Measurements from ENCODE around the gene TMEM196.

TMEM196 gene

GRCh38 chr7:19772841-19773760, at the start of gene TMEM196:
Gene TMEM196 (minus strand): TSS chr7:19773617. CDS start chr7:19772696, 921 bp downstream.
- no peak for DNase-seq (ENCODE audit: low spot score)

GRCh38 chr7:19816128-19816527, 42.7 kb upstream of the TMEM196 start:
- DNase-seq (ENCODE audit: low spot score): no peak

DNA sequence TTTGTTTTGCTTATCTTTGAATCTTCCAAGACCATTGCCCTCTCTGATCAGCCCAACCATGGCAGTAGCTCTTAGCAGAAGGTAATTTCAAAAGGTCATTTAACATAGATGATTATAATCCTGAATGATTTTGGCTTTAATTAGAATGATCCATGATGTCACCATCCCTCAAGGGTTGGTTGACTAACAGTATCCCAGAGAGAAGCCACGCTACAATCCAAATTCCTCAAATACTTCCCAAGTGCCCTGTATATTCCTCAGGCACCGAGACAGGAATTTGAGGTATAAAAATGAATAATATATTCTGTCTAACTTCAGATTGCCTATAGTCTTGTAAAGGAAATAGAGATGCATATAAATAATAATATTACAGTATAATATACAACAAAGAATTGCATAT, 42.1 kb upstream of the TMEM196 start:
- DNase-seq (ENCODE audit: low spot score): no peak

DNA sequence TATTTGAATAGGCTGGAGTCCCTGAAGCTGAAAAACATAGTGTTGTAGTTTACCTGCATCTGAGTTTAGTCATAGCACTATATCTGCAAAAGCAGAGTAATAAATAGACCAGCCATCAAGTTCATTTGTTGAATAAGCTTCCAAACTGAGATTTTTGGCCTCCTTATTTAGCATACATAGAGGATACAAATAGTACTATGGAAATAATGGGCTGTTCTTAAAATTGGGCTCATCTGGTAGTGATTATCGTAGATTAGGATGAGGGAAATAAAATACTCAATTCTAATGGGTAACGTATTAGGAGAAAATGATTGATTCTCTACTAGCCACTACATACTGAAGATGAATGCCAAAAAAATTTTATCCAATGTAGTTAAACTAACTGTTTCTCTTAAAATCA, 41.4 kb upstream of the TMEM196 start:
- DNase-seq (ENCODE audit: low spot score): no peak

GRCh38 chr7:19811386-19811785, 38.0 kb upstream of the TMEM196 start:
- no peak for DNase-seq (ENCODE audit: low spot score)

- no peak for DNase-seq (ENCODE audit: low spot score)
Observed at GRCh38 chr7:19798986-19799385, 25.6 kb upstream of the TMEM196 start.

DNA sequence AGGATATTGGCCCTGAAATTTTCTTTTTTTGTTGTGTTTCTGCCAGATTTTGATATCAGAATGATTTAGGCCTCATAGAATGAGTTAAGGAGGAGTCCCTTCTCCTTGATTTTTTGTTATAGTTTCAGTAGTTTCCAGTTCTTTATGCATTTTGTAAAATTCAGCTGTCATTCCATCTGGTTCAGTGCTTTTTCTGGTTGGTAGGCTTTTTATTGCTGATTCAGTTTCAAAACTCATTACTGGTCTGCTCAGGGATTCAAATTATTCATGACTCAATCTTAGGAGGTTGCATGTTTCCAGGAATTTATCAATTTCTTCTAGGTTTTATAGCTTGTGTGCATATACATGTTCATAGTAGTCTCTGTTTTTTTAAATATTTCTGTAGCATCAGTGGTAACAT, 10.1 kb upstream of the TMEM196 start:
- no peak for DNase-seq (ENCODE audit: low spot score)

DNA sequence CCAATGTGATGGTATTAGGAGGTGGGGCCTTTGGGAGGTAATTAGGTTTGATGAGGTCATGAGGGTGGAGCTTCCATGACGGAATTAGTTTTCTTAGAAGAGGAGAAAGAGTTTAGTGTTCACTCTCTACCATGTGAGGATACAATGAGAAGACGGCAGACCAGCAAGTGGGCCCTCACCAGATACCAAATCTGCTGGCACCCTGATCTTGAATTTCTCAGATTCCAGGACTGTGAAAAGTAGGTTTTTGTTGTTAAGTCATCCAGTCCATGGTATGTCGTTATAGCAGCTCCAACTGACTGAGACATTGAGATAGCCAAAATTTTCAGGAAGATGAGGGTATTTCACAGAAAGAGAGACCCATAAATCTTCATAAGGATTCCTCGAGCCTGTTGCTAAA, 3.6 kb upstream of the TMEM196 start:
- DNase-seq (ENCODE audit: low spot score): no peak

GRCh38 chr7:19775578-19775977, 2.2 kb upstream of the TMEM196 start:
- no peak for DNase-seq (ENCODE audit: low spot score)

GRCh38 chr7:19772306-19772705, 1.1 kb downstream of the TMEM196 start:
- DNase-seq (ENCODE audit: low spot score): no peak

- no peak for DNase-seq (ENCODE audit: low spot score)
Observed at GRCh38 chr7:19762631-19763030, 10.8 kb downstream of the TMEM196 start.

- peak; percentile 16 for DNase-seq (ENCODE audit: low spot score)
Observed at GRCh38 chr7:19754521-19755116, 18.8 kb downstream of the TMEM196 start.

DNA sequence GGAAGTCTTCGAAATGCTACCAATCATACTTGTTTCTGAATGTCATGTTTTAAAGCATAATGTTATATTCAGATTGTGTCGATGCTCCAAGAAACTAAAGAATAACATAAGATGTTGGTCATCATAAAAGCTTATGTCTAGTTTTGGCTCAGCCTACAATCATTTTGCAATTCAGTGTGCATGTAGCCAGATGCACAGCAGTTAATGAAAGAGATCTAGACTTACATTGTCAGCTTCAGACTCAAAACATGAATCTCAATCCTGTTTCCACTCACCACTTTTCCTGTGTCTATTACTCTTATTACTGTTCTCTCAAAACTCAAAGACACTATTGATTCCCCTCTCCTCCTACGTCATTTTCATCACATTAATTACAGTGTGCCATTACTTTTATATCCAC, 21.4 kb downstream of the TMEM196 start:
- DNase-seq (ENCODE audit: low spot score): no peak

DNA sequence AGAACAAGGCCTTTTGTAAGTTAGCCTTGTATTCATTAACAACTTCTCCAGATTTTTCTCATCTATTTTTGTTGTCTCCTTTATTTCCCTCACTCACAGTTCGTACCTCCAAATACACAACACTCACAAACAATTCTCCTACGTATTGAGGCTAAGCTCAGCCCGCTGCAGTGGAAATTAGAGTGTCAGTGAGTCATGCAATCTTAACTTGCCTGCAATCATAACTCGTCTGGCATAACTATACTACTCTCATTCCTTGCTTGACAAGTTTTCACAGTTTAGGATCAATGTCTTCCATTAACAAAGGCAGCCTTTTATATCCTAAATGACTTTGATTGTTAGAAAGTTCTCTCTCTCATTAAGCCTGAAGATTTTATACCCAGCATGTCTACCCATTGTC, 23.8 kb downstream of the TMEM196 start:
- DNase-seq (ENCODE audit: low spot score): no peak

- peak; percentile 5 for DNase-seq (ENCODE audit: low spot score)
Observed at GRCh38 chr7:19747740-19748339, 25.6 kb downstream of the TMEM196 start.

- DNase-seq (ENCODE audit: low spot score): no peak
Observed at GRCh38 chr7:19744075-19744474, 29.3 kb downstream of the TMEM196 start.

GRCh38 chr7:19728716-19729115, 44.7 kb downstream of the TMEM196 start:
- no peak for DNase-seq (ENCODE audit: low spot score)

- DNase-seq (ENCODE audit: low spot score): no peak
Observed at GRCh38 chr7:19725770-19726169, 47.6 kb downstream of the TMEM196 start.

DNA sequence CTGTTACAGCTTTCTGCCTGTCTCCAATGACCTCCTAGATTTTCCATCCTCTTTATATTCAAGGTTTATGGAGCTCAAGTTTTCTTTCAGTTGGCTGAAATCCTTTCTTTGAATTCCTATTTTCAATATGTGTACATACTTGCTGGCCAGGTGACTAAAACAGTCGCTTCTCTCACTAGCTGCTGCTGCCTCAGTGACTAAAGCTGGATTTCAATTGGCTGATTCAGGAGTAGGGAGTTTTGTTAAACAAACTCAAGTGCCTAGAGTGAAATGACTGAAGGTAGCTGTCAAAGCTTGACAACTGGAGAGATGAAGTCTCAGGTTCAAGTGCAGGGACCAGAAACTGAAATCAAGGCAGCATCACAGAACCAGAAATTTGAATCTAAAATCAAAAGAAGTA, 57.9 kb downstream of the TMEM196 start:
- DNase-seq (ENCODE audit: low spot score): no peak

DNA sequence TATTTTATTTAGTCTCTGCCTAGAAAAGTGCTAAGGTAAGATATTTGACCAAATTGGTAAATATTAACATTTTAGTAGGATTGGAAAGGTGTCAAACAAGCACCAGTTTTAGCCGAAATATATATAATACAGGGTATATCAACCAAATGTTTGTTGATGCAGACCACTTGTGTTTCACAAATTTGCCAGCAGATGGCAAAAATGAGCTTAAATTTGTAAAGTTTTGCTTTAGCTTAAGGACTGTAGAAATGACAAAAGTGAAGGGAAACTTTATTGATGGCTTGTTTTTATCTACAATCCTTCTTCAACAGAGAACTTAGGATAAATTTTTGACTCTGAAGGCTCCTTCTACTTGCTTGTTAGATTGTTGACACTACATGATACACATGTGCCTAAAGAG, 59.7 kb downstream of the TMEM196 start:
- DNase-seq (ENCODE audit: low spot score): peak; percentile 9

GRCh38 chr7:19709249-19709578, 64.2 kb downstream of the TMEM196 start:
- DNase-seq (ENCODE audit: low spot score): no peak

DNA sequence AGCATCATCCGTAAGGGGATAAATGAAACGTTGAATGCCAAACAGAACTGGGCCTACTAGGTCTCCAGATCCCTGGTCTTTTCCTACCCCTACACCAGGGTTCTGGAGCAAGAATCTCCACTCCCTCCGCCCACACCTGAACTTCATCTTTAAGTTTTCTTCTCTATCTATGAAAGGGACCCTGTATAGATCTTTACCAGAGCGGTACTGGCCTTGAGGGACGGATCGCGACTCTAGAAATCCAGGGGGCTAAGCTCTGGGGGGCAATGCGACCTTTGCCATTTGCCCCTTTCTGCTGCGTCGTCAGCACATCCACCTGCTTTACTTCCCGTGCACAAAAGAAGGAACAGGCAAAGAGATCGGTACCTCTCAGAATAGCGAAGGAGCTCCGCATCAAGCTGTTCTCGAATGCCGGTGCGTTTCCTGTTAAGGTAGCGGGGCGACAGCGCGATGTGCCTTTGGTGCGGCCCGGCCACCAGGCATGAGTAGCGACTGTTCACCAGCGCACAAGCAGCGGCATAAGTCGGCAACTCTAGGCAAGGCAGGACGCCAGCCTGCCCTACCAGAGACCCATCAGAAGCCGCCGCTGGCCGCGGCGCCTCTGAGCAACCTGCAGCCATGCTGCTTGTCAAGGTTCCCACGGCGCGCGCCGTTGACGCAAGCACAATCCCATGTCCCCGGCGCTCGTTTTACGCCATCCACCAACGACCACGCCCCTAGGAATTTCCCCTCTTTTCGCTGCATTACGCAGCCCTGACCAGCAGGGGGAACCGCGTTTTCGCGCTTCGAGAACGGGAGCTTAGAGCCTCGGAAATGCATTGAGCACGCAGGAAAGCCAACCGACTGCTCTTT, 64.8 kb downstream of the TMEM196 start, which contains the start of gene POLR1F:
Gene POLR1F (minus strand): TSS at position 641 of the 852 bp plus-strand sequence. CDS start 21 bp downstream, at position 620.
- DNase-seq (ENCODE audit: low spot score): peak; percentile 88

All from germinal center (tissue), 1 donor.